ENCODE measurements around the gene NENF. TPM values are rescaled to one million over a fixed set of nuclear protein-coding genes. Genes with fewer than 3 reads are reported as not detected.
"Not testable (repeated sequence)": the region's sequence is repeated elsewhere in the genome, so short reads cannot be mapped to it uniquely, and the experiment has no call there.

NENF gene
- total RNA-seq, 4 donors from 2014 or later: 67.9 to 99.3 (median 91.7) TPM

- TF ChIP-seq POLR2A (IDR thresholded peaks at IDR 0.05; ENCODE audit: low read depth): no peak
- no peak for TF ChIP-seq POLR2AphosphoS5 (IDR thresholded peaks at IDR 0.05)
- TF ChIP-seq, protein P1, sequence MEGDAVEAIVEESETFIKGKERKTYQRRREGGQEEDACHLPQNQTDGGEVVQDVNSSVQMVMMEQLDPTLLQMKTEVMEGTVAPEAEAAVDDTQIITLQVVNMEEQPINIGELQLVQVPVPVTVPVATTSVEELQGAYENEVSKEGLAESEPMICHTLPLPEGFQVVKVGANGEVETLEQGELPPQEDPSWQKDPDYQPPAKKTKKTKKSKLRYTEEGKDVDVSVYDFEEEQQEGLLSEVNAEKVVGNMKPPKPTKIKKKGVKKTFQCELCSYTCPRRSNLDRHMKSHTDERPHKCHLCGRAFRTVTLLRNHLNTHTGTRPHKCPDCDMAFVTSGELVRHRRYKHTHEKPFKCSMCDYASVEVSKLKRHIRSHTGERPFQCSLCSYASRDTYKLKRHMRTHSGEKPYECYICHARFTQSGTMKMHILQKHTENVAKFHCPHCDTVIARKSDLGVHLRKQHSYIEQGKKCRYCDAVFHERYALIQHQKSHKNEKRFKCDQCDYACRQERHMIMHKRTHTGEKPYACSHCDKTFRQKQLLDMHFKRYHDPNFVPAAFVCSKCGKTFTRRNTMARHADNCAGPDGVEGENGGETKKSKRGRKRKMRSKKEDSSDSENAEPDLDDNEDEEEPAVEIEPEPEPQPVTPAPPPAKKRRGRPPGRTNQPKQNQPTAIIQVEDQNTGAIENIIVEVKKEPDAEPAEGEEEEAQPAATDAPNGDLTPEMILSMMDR (IDR thresholded peaks at IDR 0.05): no peak
- TF ChIP-seq EP300 (IDR thresholded peaks at IDR 0.05): no peak
- Histone ChIP-seq H3K4me1 (peaks cover 4 to 25% (median 13%) of the 10 kb centered on the region in 4 donors), H3K27me3 (no peaks in the 10 kb centered on the region), H3K27ac (replicated peaks in 1 of 4) (no peak overlapping the region), H3K9me3 (no peaks in the 10 kb centered on the region), H3K36me3 (no peaks in the 10 kb centered on the region), H3K4me3 (no peak overlapping the region)
- 97% methylated on average over 3 of the region's 3 CpGs for WGBS
- DNase-seq (ENCODE audit: extremely low spot score): no peak
- intact Hi-C loops (cut with DNase I): no loop called here
These were observed 38.6 kb downstream of the NENF start for GRCh38 chr1:212471286-212471685.

GRCh38 chr1:212471891-212472675 is 39.4 kb downstream of the NENF start:
- H3K27me3 ChIP-seq: no peaks in the 10 kb centered on the region
- over 99% methylated on average over 13 of the region's 17 CpGs for WGBS
- DNase-seq (ENCODE audit: extremely low spot score): no peak
- peaks cover 4 to 25% (median 15%) of the 10 kb centered on the region in 4 donors for H3K4me1 ChIP-seq
- TF ChIP-seq EP300 (IDR thresholded peaks at IDR 0.05): no peak
- H3K27ac ChIP-seq (replicated peaks in 1 of 4): no peak overlapping the region
- no peaks in the 10 kb centered on the region for H3K36me3 ChIP-seq
- no peaks in the 10 kb centered on the region for H3K9me3 ChIP-seq
- intact Hi-C loops (cut with DNase I): no loop called here
- no peak overlapping the region for H3K4me3 ChIP-seq

DNA sequence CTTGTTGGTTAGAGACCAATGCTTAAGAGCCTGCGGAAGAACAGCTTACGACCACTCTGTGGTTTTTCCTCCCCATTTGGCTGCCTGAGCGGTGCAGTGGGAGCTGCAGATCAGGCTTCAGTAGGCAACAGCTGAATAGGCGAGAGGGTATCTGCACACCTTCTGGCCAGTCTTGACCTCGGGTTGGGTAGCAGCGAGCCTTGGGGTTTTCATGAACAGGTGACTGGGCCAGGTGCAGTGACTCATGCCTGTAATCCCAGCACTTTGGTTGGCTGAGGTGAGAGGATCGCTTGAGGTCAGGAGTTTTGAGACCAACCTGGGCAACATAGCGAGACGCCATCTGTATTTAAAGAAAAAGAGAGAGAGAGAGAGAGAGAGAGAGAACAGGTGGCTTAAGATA is 41.0 kb downstream of the NENF start:
- Histone ChIP-seq H3K9me3 (no peaks in the 10 kb centered on the region), H3K4me3 (no peak overlapping the region), H3K27ac (replicated peaks in 1 of 4) (no peak overlapping the region), H3K27me3 (no peaks in the 10 kb centered on the region), H3K4me1 (peaks cover 4 to 22% (median 20%) of the 10 kb centered on the region in 4 donors), H3K36me3 (no peaks in the 10 kb centered on the region)
- no peak for TF ChIP-seq POLR2A (IDR thresholded peaks at IDR 0.05; ENCODE audit: low read depth)
- no peak for TF ChIP-seq POLR2AphosphoS5 (IDR thresholded peaks at IDR 0.05)
- TF ChIP-seq, protein P1 (IDR thresholded peaks at IDR 0.05): no peak
- no peak for TF ChIP-seq EP300 (IDR thresholded peaks at IDR 0.05)
- 93% methylated on average over 9 of the region's 9 CpGs for WGBS
- intact Hi-C loops (cut with DNase I): no loop called here
- no peak for DNase-seq (ENCODE audit: extremely low spot score)

DNA sequence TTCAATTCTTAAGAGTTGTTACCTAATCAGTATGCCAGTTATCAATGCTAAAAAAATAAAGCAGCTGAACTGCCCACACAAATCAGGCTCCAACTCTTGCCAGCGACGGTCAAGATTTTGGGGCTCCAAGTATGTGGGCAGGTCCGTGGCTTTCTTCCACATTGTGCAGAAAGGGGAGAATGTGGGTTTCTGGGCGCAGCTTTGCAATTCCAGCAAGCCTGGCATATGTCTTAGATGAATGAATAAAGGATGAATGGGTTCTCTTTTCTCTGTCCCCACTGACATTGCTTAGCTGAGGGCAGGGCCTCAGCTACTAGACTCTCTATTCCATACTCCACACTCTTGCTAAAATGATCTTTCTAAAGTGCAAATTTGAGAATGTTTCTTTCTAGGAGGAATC is 42.4 kb downstream of the NENF start:
- no peaks in the 10 kb centered on the region for H3K36me3 ChIP-seq
- 88% methylated on average over 4 of the region's 4 CpGs for WGBS
- no peak overlapping the region for H3K27ac ChIP-seq (replicated peaks in 1 of 4)
- intact Hi-C loops (cut with DNase I): loop anchor here (5.0 kb wide), 2 partner anchors 132 to 307 kb away; partner anchors contain the start of gene ATF3
- H3K9me3 ChIP-seq: no peaks in the 10 kb centered on the region
- TF ChIP-seq POLR2A (IDR thresholded peaks at IDR 0.05; ENCODE audit: low read depth) (no peak), POLR2AphosphoS5 (IDR thresholded peaks at IDR 0.05) (no peak), EP300 (IDR thresholded peaks at IDR 0.05) (no peak)
- TF ChIP-seq, protein P1 (IDR thresholded peaks at IDR 0.05): no peak
- H3K27me3 ChIP-seq: no peaks in the 10 kb centered on the region
- H3K4me1 ChIP-seq: peaks cover 0 to 15% (median 13%) of the 10 kb centered on the region in 4 donors
- H3K4me3 ChIP-seq: no peak overlapping the region
- no peak for DNase-seq (ENCODE audit: extremely low spot score)

DNA sequence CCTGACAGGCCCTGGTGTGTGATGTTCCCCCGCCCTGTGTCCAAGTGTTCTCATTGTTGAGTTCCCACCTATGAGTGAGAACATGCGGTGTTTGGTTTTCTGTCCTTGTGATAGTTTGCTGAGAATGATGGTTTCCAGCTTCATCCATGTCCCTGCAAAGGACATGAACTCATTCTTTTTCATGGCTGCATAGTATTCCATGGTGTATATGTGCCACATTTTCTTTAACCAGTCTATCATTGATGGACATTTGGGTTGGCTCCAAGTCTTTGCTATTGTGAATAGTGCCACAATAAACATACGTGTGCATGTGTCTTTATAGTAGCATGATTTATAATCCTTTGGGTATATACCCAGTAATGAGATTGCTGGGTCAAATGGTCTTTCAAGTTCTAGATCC is 43.1 kb downstream of the NENF start:
- not testable (repeated sequence) for DNase-seq (ENCODE audit: extremely low spot score); H3K9me3 ChIP-seq; H3K4me3 ChIP-seq; H3K36me3 ChIP-seq; H3K27ac ChIP-seq (replicated peaks in 1 of 4); H3K27me3 ChIP-seq; H3K4me1 ChIP-seq
- intact Hi-C loops (cut with DNase I): loop anchor here (2.0 to 5.0 kb wide), 3 partner anchors 131 to 306 kb away; partner anchors contain the start of gene ATF3
- 87% methylated on average over 3 of the region's 3 CpGs for WGBS
